Measurements from ENCODE around the gene RNF31. TPM values are rescaled to one million over a fixed set of nuclear protein-coding genes. Genes with fewer than 3 reads are reported as not detected.
A peak's percentile ranks its signal among the peaks of the same experiment; 100 is the strongest.

Gene RNF31
- polyA plus RNA-seq, 1 of the 3 experiments (the other 2 are of a cell fraction), result 19.2 TPM

DNA sequence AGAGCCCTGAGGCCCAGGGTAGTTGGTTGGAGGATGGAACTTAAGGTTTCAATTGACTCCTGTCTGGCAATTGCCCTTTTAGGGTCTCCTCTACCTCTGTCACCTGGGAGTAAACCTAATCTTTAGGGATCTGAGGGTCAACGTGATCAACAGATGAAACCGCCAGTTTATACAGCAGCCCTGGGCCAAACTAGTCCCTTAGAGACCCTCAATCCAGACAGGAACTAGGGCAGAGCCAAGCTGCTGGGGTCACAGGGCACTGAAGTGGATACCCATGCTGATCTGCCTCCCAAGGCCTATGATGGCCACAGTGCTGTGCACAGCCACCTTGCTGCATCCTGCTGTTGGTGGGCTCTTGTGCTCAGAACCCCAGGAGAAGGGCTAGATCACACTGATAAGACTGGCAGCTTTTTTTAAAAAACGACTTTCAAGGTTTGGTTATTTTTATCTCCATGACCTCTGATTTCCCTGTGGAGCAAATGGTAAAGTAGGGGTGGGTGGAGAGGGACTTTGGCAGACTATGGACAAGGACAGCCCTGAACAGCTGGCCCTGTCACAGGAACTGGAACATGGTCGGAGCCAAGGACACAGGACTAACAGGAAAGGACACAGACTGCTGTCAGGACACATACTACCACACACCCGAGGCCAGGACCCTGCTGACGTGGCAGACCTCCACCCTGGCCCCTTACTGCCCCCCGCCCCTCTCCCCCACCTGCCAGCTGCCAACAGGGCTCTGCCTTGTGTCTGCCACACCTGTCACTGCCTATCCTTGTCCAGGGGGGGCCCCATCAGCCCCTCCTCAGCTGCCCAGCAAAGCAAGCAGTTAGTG is 16.4 kb upstream of the RNF31 start:
- no peak overlapping the region for H3K9ac ChIP-seq
- 53% methylated on average over 5 of the region's 7 CpGs for WGBS (ENCODE audit: low lambda C conversion rate)
- H3K79me2 ChIP-seq (ENCODE audit: insufficient read depth), result no peaks in the 10 kb centered on the region
- POLR2A ChIA-PET, result interaction anchor here (0.7 to 2.3 kb wide), 2 partner anchors 15 to 16 kb away, joined by 3 to 6 read pairs; partner anchors contain the start of genes DCAF11 and NRL
- no peaks in the 10 kb centered on the region for H4K20me1 ChIP-seq (ENCODE audit: insufficient read depth)
- H3K9me2 ChIP-seq, result no peaks in the 10 kb centered on the region
- peaks cover 0 to 13% of the 10 kb centered on the region in 2 experiments; a peak in 1 of 4 replicates for H3K4me1 ChIP-seq (ENCODE audit: control insufficient read depth in 1 of 2, insufficient read depth in 2 of 2, low read depth in 1 of 2, low read length in 1 of 2)
- H3F3A ChIP-seq (replicated peaks; ENCODE audit: insufficient read depth), result peaks cover 9% of the 10 kb centered on the region
- no peaks in the 10 kb centered on the region for H3K9me3 ChIP-seq
- H3K4me2 ChIP-seq, result no peak overlapping the region
- H3K4me3 ChIP-seq (ENCODE audit: low read depth in 2 of 2, low read length in 1 of 2), result no peak overlapping the region
- CTCF ChIA-PET, result interaction anchor here (1.5 to 1.6 kb wide), 2 partner anchors 20 to 72 kb away, joined by 3 to 6 read pairs; no protein-coding TSS in a partner anchor
- no peak overlapping the region; a peak in 1 of 4 replicates for H3K27ac ChIP-seq (ENCODE audit: low read depth in 2 of 2, low read length in 1 of 2)
- no peaks in the 10 kb centered on the region for H3K27me3 ChIP-seq (ENCODE audit: insufficient read depth)
- DNase-seq, result peak; percentile 18
- H2AFZ ChIP-seq (ENCODE audit: low read depth), result no peak overlapping the region
- H3K36me3 ChIP-seq (replicated peaks in 1 of 2; ENCODE audit: control insufficient read depth in 1 of 2, insufficient read depth in 2 of 2, low read length in 1 of 2), result no peaks in the 10 kb centered on the region
- TF ChIP-seq, protein P1, sequence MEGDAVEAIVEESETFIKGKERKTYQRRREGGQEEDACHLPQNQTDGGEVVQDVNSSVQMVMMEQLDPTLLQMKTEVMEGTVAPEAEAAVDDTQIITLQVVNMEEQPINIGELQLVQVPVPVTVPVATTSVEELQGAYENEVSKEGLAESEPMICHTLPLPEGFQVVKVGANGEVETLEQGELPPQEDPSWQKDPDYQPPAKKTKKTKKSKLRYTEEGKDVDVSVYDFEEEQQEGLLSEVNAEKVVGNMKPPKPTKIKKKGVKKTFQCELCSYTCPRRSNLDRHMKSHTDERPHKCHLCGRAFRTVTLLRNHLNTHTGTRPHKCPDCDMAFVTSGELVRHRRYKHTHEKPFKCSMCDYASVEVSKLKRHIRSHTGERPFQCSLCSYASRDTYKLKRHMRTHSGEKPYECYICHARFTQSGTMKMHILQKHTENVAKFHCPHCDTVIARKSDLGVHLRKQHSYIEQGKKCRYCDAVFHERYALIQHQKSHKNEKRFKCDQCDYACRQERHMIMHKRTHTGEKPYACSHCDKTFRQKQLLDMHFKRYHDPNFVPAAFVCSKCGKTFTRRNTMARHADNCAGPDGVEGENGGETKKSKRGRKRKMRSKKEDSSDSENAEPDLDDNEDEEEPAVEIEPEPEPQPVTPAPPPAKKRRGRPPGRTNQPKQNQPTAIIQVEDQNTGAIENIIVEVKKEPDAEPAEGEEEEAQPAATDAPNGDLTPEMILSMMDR (IDR thresholded peaks at IDR 0.05), result no peak
- TF ChIP-seq GATA2 (CRISPR knock-in tag; IDR thresholded peaks at IDR 0.05) (no peak), TAF1 (IDR thresholded peaks at IDR 0.05; ENCODE audit: borderline replicate concordance, low read depth, low read length) (no peak), RCOR1 (IDR thresholded peaks at IDR 0.05; ENCODE audit: low read length) (no peak)
- TF ChIP-seq, protein P2, sequence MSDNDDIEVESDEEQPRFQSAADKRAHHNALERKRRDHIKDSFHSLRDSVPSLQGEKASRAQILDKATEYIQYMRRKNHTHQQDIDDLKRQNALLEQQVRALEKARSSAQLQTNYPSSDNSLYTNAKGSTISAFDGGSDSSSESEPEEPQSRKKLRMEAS (IDR thresholded peaks at IDR 0.05; ENCODE audit: low read depth), result no peak
- TF ChIP-seq, protein P3, sequence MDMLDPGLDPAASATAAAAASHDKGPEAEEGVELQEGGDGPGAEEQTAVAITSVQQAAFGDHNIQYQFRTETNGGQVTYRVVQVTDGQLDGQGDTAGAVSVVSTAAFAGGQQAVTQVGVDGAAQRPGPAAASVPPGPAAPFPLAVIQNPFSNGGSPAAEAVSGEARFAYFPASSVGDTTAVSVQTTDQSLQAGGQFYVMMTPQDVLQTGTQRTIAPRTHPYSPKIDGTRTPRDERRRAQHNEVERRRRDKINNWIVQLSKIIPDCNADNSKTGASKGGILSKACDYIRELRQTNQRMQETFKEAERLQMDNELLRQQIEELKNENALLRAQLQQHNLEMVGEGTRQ (IDR thresholded peaks at IDR 0.05; ENCODE audit: borderline replicate concordance, low read depth, low read length), result no peak

DNA sequence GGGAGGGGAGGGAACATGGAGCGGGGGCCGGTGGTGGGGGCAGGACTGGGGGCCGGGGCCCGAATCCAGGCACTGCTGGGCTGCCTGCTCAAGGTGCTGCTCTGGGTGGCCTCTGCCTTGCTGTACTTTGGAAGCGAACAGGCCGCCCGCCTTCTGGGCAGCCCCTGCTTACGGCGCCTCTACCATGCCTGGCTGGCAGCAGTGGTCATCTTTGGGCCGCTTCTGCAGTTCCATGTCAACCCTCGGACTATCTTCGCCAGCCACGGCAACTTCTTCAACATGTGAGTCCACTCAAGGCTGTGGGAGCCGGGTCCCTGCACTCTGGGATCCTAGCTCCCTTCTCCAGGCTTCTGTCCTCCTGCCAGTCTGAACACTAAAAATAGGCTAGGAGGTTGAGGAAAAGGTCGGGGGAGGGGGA is 15.7 kb upstream of the RNF31 start:
- DNase-seq, result no peak
- no peaks in the 10 kb centered on the region for H3K9me2 ChIP-seq
- no peaks in the 10 kb centered on the region for H3K9me3 ChIP-seq
- no peak overlapping the region for H3K4me3 ChIP-seq (ENCODE audit: low read depth in 2 of 2, low read length in 1 of 2)
- H3F3A ChIP-seq (replicated peaks; ENCODE audit: insufficient read depth), result peaks cover 9% of the 10 kb centered on the region
- 75% methylated on average over 8 of the region's 15 CpGs for WGBS (ENCODE audit: low lambda C conversion rate)
- CTCF ChIA-PET, result interaction anchor here (1.5 to 1.6 kb wide), 2 partner anchors 20 to 73 kb away, joined by 3 to 6 read pairs; no protein-coding TSS in a partner anchor
- no peak overlapping the region for H3K27ac ChIP-seq (ENCODE audit: low read depth in 2 of 2, low read length in 1 of 2)
- no peaks in the 10 kb centered on the region for H4K20me1 ChIP-seq (ENCODE audit: insufficient read depth)
- H2AFZ ChIP-seq (ENCODE audit: low read depth), result no peak overlapping the region
- H3K36me3 ChIP-seq (replicated peaks in 1 of 2; ENCODE audit: control insufficient read depth in 1 of 2, insufficient read depth in 2 of 2, low read length in 1 of 2), result no peaks in the 10 kb centered on the region
- peaks cover under 1% of the 10 kb centered on the region; the same call in 1 of the 2 replicates for H3K79me2 ChIP-seq (ENCODE audit: insufficient read depth)
- POLR2A ChIA-PET, result interaction anchor here (0.7 to 2.3 kb wide), 2 partner anchors 14 to 17 kb away, joined by 3 to 6 read pairs; partner anchors contain the start of genes DCAF11 and NRL
- H3K4me2 ChIP-seq, result no peak overlapping the region
- H3K9ac ChIP-seq, result no peak overlapping the region
- H3K27me3 ChIP-seq (ENCODE audit: insufficient read depth), result no peaks in the 10 kb centered on the region
- H3K4me1 ChIP-seq (ENCODE audit: control insufficient read depth in 1 of 2, insufficient read depth in 2 of 2, low read depth in 1 of 2, low read length in 1 of 2), result peaks cover 0 to 13% of the 10 kb centered on the region in 2 experiments; a peak in 1 of 4 replicates
- TF ChIP-seq FOXM1 (IDR thresholded peaks at IDR 0.05; ENCODE audit: low read depth) (no peak), RFX5 (IDR thresholded peaks at IDR 0.05; ENCODE audit: low read length) (no peak), CHD2 (IDR thresholded peaks at IDR 0.05; ENCODE audit: low read length, partially characterized antibody) (no peak), RAD21 (IDR thresholded peaks at IDR 0.05; ENCODE audit: low read length) (no peak), MEF2A (IDR thresholded peaks at IDR 0.05; ENCODE audit: borderline replicate concordance, low read depth) (no peak), GABPA (IDR thresholded peaks at IDR 0.05; ENCODE audit: low read depth) (no peak), SIN3A (IDR thresholded peaks at IDR 0.05; ENCODE audit: borderline replicate concordance, low read depth, low read length) (no peak)
- TF ChIP-seq, protein P4, sequence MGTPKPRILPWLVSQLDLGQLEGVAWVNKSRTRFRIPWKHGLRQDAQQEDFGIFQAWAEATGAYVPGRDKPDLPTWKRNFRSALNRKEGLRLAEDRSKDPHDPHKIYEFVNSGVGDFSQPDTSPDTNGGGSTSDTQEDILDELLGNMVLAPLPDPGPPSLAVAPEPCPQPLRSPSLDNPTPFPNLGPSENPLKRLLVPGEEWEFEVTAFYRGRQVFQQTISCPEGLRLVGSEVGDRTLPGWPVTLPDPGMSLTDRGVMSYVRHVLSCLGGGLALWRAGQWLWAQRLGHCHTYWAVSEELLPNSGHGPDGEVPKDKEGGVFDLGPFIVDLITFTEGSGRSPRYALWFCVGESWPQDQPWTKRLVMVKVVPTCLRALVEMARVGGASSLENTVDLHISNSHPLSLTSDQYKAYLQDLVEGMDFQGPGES (IDR thresholded peaks at IDR 0.05; ENCODE audit: low read depth, low read length), result no peak
- TF ChIP-seq, protein P5, sequence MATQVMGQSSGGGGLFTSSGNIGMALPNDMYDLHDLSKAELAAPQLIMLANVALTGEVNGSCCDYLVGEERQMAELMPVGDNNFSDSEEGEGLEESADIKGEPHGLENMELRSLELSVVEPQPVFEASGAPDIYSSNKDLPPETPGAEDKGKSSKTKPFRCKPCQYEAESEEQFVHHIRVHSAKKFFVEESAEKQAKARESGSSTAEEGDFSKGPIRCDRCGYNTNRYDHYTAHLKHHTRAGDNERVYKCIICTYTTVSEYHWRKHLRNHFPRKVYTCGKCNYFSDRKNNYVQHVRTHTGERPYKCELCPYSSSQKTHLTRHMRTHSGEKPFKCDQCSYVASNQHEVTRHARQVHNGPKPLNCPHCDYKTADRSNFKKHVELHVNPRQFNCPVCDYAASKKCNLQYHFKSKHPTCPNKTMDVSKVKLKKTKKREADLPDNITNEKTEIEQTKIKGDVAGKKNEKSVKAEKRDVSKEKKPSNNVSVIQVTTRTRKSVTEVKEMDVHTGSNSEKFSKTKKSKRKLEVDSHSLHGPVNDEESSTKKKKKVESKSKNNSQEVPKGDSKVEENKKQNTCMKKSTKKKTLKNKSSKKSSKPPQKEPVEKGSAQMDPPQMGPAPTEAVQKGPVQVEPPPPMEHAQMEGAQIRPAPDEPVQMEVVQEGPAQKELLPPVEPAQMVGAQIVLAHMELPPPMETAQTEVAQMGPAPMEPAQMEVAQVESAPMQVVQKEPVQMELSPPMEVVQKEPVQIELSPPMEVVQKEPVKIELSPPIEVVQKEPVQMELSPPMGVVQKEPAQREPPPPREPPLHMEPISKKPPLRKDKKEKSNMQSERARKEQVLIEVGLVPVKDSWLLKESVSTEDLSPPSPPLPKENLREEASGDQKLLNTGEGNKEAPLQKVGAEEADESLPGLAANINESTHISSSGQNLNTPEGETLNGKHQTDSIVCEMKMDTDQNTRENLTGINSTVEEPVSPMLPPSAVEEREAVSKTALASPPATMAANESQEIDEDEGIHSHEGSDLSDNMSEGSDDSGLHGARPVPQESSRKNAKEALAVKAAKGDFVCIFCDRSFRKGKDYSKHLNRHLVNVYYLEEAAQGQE (IDR thresholded peaks at IDR 0.05; ENCODE audit: low read depth, low read length), result no peak
- TF ChIP-seq, protein P2 (IDR thresholded peaks at IDR 0.05; ENCODE audit: low read depth), result no peak

All from SK-N-SH (cell line).